Fibroblast of the aortic adventitia (primary cell): ENCODE results near the gene TSPAN18. TPM values are rescaled to one million over a fixed set of nuclear protein-coding genes. Genes with fewer than 3 reads are reported as not detected.

ENCODE experiments used
- DNase-seq: peaks from one replicate; pipeline ENCODE4 v3.0.0-alpha.2; 2010; ENCODE audit warnings: low read depth
- H3K4me3 ChIP-seq: 2 replicates; pipeline ENCODE4 v1.5.1; 2011; ENCODE audit warnings: low read depth, mild to moderate bottlenecking, control low read depth, low read length, moderate library complexity
- CTCF ChIP-seq: IDR thresholded peaks from 2 replicates; pipeline ENCODE4 v1.5.1; 2011; ENCODE audit warnings: mild to moderate bottlenecking, low read length, control low read depth, inconsistent platforms; ENCODE audit not compliant: insufficient read depth
- total RNA-seq: library from RNA; depleted of rRNA; stranded (reverse); fragments of >200 nt; gene quantifications from 2 replicates; pipeline ENCODE4 v1.2.3, GENCODE V29; 2012; ENCODE audit warnings: low replicate concordance

TSPAN18 gene
- total RNA-seq, 1 donor: under 0.01 TPM

DNA sequence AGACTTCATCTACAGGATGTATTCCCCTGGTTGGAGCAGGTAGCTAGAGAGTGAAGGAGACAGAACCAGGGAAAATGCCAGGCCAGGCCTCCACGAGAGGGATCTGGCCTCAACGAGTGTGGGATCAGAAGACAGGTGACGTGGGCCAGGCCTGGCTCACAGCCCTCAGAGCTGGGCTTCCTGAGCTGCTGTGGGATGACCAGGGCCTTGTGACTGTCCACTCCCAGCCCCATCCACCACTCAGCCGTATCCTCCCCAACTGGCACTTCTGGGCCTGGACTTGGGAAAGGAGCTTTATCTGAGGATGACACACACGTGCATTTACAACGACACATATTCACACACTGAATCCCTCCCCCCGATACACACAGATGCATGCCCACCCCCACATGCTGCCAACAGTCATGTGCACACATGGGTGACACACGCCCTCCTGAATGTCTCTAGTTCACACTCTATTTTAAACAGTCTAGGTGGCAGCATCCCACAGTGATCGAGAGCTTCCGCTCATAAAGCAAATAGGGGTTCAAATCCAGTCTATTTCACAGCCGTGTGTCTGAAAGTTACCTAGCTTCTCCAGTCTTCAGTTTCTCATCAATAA, 130.8 kb downstream of the TSPAN18 start:
- TF ChIP-seq CTCF: no peak
- H3K4me3 ChIP-seq: no peak overlapping the region
- no peak for DNase-seq

DNA sequence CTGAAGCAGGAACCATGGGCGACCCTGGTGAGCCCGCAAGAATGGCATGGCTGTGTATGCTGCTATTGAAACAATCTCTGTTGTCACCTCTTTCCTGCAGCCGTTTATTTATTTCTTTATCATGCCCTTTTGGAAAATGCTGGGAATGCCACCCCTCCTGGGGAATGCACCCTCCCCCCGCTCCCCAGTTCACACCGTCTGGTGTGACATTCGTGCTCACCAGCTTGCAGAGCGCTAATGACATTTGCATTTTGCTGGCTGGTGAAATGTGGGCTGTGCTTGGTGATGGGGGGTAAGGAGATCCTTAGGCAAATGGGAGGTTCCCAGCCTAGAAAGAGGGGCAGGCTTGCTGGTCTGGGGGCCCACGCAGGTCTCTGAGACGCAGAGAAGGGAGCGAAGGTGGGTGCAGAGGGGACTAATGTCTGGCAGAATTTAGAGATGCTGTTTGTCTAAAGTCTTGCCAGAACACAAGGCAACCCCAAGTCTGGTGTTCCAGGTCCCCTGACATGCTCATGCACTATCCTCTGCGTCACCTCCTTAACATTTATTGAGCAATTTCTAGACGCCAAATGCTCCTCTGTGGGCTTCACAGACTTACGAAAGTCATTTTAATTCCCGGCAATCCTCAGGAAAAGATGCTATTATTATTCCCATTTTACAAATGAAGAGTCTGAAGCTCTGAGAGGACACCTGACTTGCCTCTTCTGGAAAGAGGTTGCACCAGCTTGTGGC, 132.2 kb downstream of the TSPAN18 start:
- H3K4me3 ChIP-seq: no peak overlapping the region
- no peak for DNase-seq
- TF ChIP-seq CTCF: no peak

DNA sequence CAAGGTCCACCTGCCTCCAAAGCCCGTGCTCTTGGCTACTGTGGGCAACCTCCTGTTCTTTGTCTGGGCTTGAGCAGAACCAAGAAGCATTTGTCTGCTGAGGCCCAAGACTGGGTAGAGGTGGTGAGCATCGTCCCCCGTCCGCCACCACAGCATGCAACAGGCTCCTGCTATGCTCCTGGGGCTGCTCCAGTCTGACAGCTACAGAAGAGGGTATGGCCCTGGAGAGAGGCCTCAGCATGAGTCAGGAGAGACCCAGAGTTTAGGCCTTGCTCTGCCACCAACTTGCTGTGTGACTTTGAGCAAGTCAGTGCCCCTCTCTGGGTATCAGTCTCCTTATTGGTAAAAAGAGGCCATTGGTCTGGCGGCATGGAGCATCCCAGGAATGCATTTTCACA, 132.8 kb downstream of the TSPAN18 start:
- DNase-seq: no peak
- TF ChIP-seq CTCF: no peak
- no peak overlapping the region for H3K4me3 ChIP-seq

GRCh38 chr11:44860346-44860745, 133.6 kb downstream of the TSPAN18 start:
- DNase-seq: no peak
- H3K4me3 ChIP-seq: no peak overlapping the region
- no peak for TF ChIP-seq CTCF

DNA sequence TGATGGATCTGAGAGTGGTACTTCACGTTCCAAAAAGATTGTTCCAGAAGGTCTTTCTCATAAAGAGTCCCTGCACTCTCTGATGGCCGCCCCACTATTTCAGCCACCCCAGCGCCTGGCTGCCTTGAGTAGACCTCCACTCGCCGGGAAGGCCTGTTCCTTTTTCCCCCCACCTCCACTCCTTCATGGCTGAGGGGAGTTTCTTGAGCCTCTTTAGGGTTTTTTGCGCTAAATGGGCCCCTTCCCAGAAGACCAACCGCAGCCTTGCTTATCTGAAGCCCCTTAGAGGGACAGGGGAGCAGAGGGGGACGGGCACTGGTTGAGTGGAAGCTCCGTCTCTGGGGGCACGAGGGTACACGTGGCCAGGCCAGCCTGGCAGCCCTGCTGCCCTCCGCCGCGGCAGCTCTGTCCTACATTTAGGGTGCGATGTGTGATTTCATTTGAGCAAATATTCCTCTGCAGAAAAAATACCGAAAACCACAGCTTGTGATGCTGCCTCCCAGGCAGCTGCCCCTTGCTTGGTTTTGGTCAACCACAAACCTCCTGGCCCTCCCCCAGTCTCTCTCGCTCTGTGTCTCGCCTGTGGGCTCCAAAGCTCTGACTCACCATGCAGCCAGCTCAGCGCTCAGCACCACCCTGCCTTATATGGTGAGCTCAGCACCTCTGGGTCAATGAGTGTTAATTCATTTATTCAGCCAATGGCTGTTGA, 135.2 kb downstream of the TSPAN18 start:
- H3K4me3 ChIP-seq: no peak overlapping the region
- peak; percentile 97 for DNase-seq

DNA sequence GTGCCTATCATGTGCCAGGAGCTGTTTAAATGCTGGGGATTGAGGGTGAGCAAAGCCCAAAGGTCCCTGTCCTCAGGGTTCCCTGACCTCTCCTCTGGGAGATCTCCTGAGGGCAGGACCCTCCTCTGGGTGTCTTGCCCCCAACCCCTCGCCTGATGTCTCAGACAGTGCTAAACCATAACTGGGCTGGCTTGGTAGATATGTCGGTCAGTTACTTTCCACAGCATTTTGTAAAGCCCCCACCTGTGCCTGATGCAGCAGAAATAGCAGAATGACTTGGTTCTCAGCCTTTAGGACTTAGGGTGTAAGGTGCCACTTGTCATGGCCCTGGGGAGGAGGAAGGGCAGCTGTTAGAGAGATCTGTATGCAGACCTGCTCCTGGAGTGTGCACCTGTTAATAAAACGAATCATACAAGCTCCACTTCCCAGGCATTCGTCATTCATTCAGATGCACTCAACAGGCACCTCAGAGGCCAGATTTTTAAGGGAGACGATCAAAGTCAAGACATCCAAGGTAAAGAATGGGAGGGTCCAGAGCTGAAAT, 135.9 kb downstream of the TSPAN18 start:
- no peak for DNase-seq
- no peak for TF ChIP-seq CTCF
- H3K4me3 ChIP-seq: no peak overlapping the region

More for the DNA sequence above, 135.2 kb downstream of the TSPAN18 start:
- TF ChIP-seq CTCF: no peak
